HCT116 (cell line): ENCODE data around the gene ELF1. TPM values are rescaled to one million over a fixed set of nuclear protein-coding genes. Genes with fewer than 3 reads are reported as not detected.

Experiments
- ATAC-seq: fragments of 200-7000 bp; cut with Tn5 transposase; 2 replicates; pipeline ENCODE4 v1.9.1; 2020; ENCODE audit warnings: mild to moderate bottlenecking, moderate library complexity
- BruUV-seq: library from RNA; stranded (reverse); fragments of 400-500 nt; replicated peaks from 2 replicates; lab custom pipeline; 2021; lab: Mats Ljungman, UMichigan
- CTCF ChIA-PET: fragments of 300-600 bp; sonication (Branson Sonifier 250); formaldehyde crosslinking; loops from one replicate; lab custom pipeline; 2021; ENCODE audit warnings: antibody characterized with exemption; lab: Charles Lee
- POLR2A ChIA-PET: fragments of 300-600, 350-600 bp; sonication (Branson Sonifier 250); formaldehyde crosslinking; loops from one replicate; lab custom pipeline; 2021; ENCODE audit warnings: antibody characterized with exemption; lab: Charles Lee
- RAD21 ChIA-PET, 2 experiments: fragments of 300-600 bp; sonication (Branson Sonifier 250); formaldehyde crosslinking; loops; one replicate each; lab custom pipeline; 2023; ENCODE audit warnings: low total read pairs in 2 of 2; ENCODE audit not compliant: uncharacterized antibody in 2 of 2, unreplicated experiment in 2 of 2, low non-redundant PET in 1 of 2; lab: Charles Lee
- DNase-seq: peaks from one replicate; pipeline ENCODE4 v3.0.0-alpha.2; 2010; ENCODE audit warnings: low read depth, low spot score
- H2AFZ ChIP-seq: fragments of 200-600 bp; shearing (Covaris generic), sonication (generic); 2 replicates; pipeline ENCODE4 v1.6.1; 2017; ENCODE audit warnings: low read depth, mixed run types, mixed read lengths, antibody characterized with exemption, low read length; ENCODE audit not compliant: poor library complexity, severe bottlenecking
- H3K27ac ChIP-seq: 2 replicates; pipeline ENCODE4 v1.5.1; 2012; ENCODE audit warnings: low read depth, low read length
- H3K27me3 ChIP-seq: fragments of 200-600 bp; sonication (generic); 2 replicates; pipeline ENCODE4 v1.6.1; 2016; ENCODE audit warnings: mixed run types, low read length, mixed read lengths; ENCODE audit not compliant: insufficient read depth
- H3K36me3 ChIP-seq, 2 experiments: fragments of 200-500 bp in 1 of 2; fragments of 200-600 bp in 1 of 2; sonication (Bioruptor generic) in 1 of 2; sonication (generic) in 1 of 2; 2 replicates each; pipeline versions ENCODE4 v1.5.1 to v1.6.1; 2014 to 2016; ENCODE audit warnings: low read length in 2 of 2, inconsistent platforms in 1 of 2, mixed read lengths in 1 of 2, mixed run types in 1 of 2; ENCODE audit not compliant: insufficient read depth in 2 of 2, control insufficient read depth in 1 of 2
- H3K4me1 ChIP-seq, 2 experiments: fragments of 200-600 bp in 1 of 2; sonication (generic) in 1 of 2; 2 replicates each; pipeline versions ENCODE4 v1.5.1 to v1.6.1; 2012 to 2017; ENCODE audit warnings: low read length in 2 of 2, inconsistent platforms in 1 of 2, mild to moderate bottlenecking in 1 of 2, mixed read lengths in 1 of 2, mixed run types in 1 of 2, moderate library complexity in 1 of 2; ENCODE audit not compliant: insufficient read depth in 2 of 2, control insufficient read depth in 1 of 2
- H3K4me2 ChIP-seq: fragments of 200-600 bp; sonication (generic); 2 replicates; pipeline ENCODE4 v1.6.1; 2017; ENCODE audit warnings: mixed run types, low read length, mixed read lengths
- H3K4me3 ChIP-seq, 2 experiments: fragments of 200-600 bp in 1 of 2; sonication (generic) in 1 of 2; replicated peaks in 1 of 2; 2 replicates each; pipeline ENCODE4 v1.5.1; 2011 to 2016; ENCODE audit warnings: low read length in 2 of 2, control low read depth in 1 of 2, low read depth in 1 of 2, mild to moderate bottlenecking in 1 of 2, mixed read lengths in 1 of 2, mixed run types in 1 of 2
- H3K79me2 ChIP-seq: fragments of 200-600 bp; sonication (generic); 2 replicates; pipeline ENCODE4 v1.6.1; 2017; ENCODE audit warnings: mild to moderate bottlenecking, mixed run types, low read length, moderate library complexity, mixed read lengths; ENCODE audit not compliant: insufficient read depth
- H3K9ac ChIP-seq: fragments of 200-600 bp; sonication (generic); 2 replicates; pipeline ENCODE4 v1.6.1; 2016; ENCODE audit warnings: low read length, mixed read lengths
- H3K9me2 ChIP-seq: fragments of 200-600 bp; sonication (generic), shearing (Covaris generic); 2 replicates; pipeline ENCODE4 v1.6.1; 2017; ENCODE audit warnings: mixed run types, mild to moderate bottlenecking, moderate library complexity; ENCODE audit not compliant: insufficient read depth
- H3K9me3 ChIP-seq, 2 experiments: fragments of 200-500 bp in 1 of 2; fragments of 200-600 bp in 1 of 2; sonication (Bioruptor generic) in 1 of 2; sonication (generic) in 1 of 2; 2 replicates each; pipeline ENCODE4 v1.6.1; 2014 to 2017; ENCODE audit warnings: low read length in 2 of 2, mixed read lengths in 2 of 2, inconsistent platforms in 1 of 2, low read depth in 1 of 2, mild to moderate bottlenecking in 1 of 2, mixed run types in 1 of 2, moderate library complexity in 1 of 2; ENCODE audit not compliant: control insufficient read depth in 1 of 2, insufficient read depth in 1 of 2
- H4K20me1 ChIP-seq: fragments of 200-600 bp; sonication (generic), shearing (Covaris generic); 2 replicates; pipeline ENCODE4 v1.6.1; 2017; ENCODE audit warnings: mixed run types, mild to moderate bottlenecking, moderate library complexity; ENCODE audit not compliant: insufficient read depth
- ATF3 ChIP-seq: IDR thresholded peaks from 2 replicates; pipeline ENCODE4 v1.6.1; 2012
- CEBPB ChIP-seq: IDR thresholded peaks from 2 replicates; pipeline ENCODE4 v1.6.1; 2012; ENCODE audit warnings: low read depth
- CTCF ChIP-seq, 3 experiments: fragments of 200-600 bp in 1 of 3; sonication (generic) in 1 of 3; IDR thresholded peaks in 2 of 3; conservative IDR thresholded peaks in 1 of 3; 2 replicates each; pipeline ENCODE4 v1.5.1; 2012 to 2017; ENCODE audit warnings: low read depth in 2 of 3, low read length in 2 of 3, antibody characterized with exemption in 1 of 3, borderline replicate concordance in 1 of 3, control low read depth in 1 of 3, mild to moderate bottlenecking in 1 of 3, mixed read lengths in 1 of 3, mixed run types in 1 of 3, moderate library complexity in 1 of 3; ENCODE audit not compliant: insufficient read depth in 1 of 3
- ELF1 ChIP-seq: IDR thresholded peaks from 2 replicates; pipeline ENCODE4 v1.6.1; 2012; ENCODE audit warnings: low read depth, borderline replicate concordance
- EZH2 ChIP-seq: fragments of 200-600 bp; sonication (generic); IDR thresholded peaks from 2 replicates; pipeline ENCODE4 v1.6.1; 2017; ENCODE audit warnings: antibody characterized with exemption, mixed run types
- EZH2phosphoT487 ChIP-seq: fragments of 200-600 bp; IDR thresholded peaks from 2 replicates; pipeline ENCODE4 v1.6.1; 2018; ENCODE audit warnings: antibody characterized with exemption, borderline replicate concordance
- FOSL1 ChIP-seq: IDR thresholded peaks from 2 replicates; pipeline ENCODE4 v1.6.1; 2012; ENCODE audit warnings: low read depth
- MAX ChIP-seq: IDR thresholded peaks from 2 replicates; pipeline ENCODE4 v1.6.1; 2012
- POLR2A ChIP-seq: IDR thresholded peaks from 2 replicates; pipeline ENCODE4 v1.7.0; 2011; ENCODE audit warnings: borderline replicate concordance; ENCODE audit not compliant: insufficient read depth, insufficient read length; ENCODE audit errors: extremely low read depth
- RAD21 ChIP-seq: IDR thresholded peaks from 2 replicates; pipeline ENCODE4 v1.6.1; 2012; ENCODE audit warnings: low read depth, mild to moderate bottlenecking
- SP1 ChIP-seq: IDR thresholded peaks from 2 replicates; pipeline ENCODE4 v1.6.1; 2012; ENCODE audit warnings: low read depth
- SRF ChIP-seq: IDR thresholded peaks from 2 replicates; pipeline ENCODE4 v1.6.1; 2012; ENCODE audit warnings: low read depth
- YY1 ChIP-seq: IDR thresholded peaks from 2 replicates; pipeline ENCODE4 v1.6.1; 2011; ENCODE audit warnings: low read length, low read depth, moderate library complexity, mild to moderate bottlenecking; ENCODE audit not compliant: insufficient replicate concordance; ENCODE audit errors: extremely low read depth
- ZBTB33 ChIP-seq: IDR thresholded peaks from 2 replicates; pipeline ENCODE4 v1.6.1; 2011; ENCODE audit warnings: mild to moderate bottlenecking, low read length, moderate library complexity; ENCODE audit not compliant: insufficient replicate concordance; ENCODE audit errors: extremely low read depth
- ZFX ChIP-seq: fragments of 450-650 bp; IDR thresholded peaks from 2 replicates; pipeline ENCODE4 v1.6.1; 2017
- ZNF274 ChIP-seq: fragments of 200-500 bp; sonication (Bioruptor generic); IDR thresholded peaks from 2 replicates; pipeline ENCODE4 v1.6.1; 2014; ENCODE audit warnings: mild to moderate bottlenecking, low read depth, low read length, inconsistent platforms
- intact Hi-C: fragments of 100-400 bp; cut with micrococcal nuclease; formaldehyde crosslinking; loops from 2 replicates; pipeline ENCODE4 v1.10.0; 2022
- total RNA-seq: library from RNA; stranded (reverse); gene quantifications from one replicate; pipeline ENCODE4 v1.2.1, GENCODE V29; 2021; ENCODE audit not compliant: unreplicated experiment

The ELF1 gene
- total RNA-seq, 1 experiment from 2014 or later = 30.0 TPM

GRCh38 chr13:41056194-41056593 lies 37.1 kb upstream of the ELF1 start:
- BruUV-seq = no TSS peak
- Histone ChIP-seq H3K4me2 (no peak overlapping the region), H4K20me1 (no peaks in the 10 kb centered on the region), H3K36me3 (no peaks in the 10 kb centered on the region), H3K27me3 (no peaks in the 10 kb centered on the region), H3K9ac (no peak overlapping the region), H2AFZ (no peak overlapping the region), H3K79me2 (peaks cover 55% of the 10 kb centered on the region), H3K27ac (no peak overlapping the region), H3K4me3 (no peak overlapping the region), H3K4me1 (peaks cover 30 to 61% of the 10 kb centered on the region in 2 experiments), H3K9me3 (no peaks in the 10 kb centered on the region), H3K9me2 (no peaks in the 10 kb centered on the region)
- TF ChIP-seq EZH2 (no peak), ATF3 (no peak), CEBPB (no peak), MAX (no peak), ELF1 (no peak), EZH2phosphoT487 (no peak), ZFX (no peak), ZBTB33 (no peak), ZNF274 (no peak), POLR2A (no peak), CTCF (IDR thresholded peaks at IDR 0.05 in 2 of 3, conservative IDR thresholded peaks at IDR 0.05 in 1 of 3; ENCODE audit: borderline replicate concordance in 1 of 3, insufficient read depth in 1 of 3, low read depth in 2 of 3, low read length in 2 of 3) (no peak), YY1 (no peak), SRF (no peak), FOSL1 (no peak), RAD21 (no peak), SP1 (no peak)
- no peak for DNase-seq
- intact Hi-C loops = loop anchor here (10.0 kb wide), 1 partner anchor 81 kb away; no protein-coding TSS in a partner anchor
- POLR2A ChIA-PET = no interaction called here
- RAD21 ChIA-PET = no interaction called here
- no peak for ATAC-seq
- CTCF ChIA-PET = interaction anchor here (1.2 to 2.8 kb wide), 2 partner anchors 9 to 279 kb away, joined by 4 to 9 read pairs; no protein-coding TSS in a partner anchor
